H1 (cell line): ENCODE measurements around the gene CAMTA2. TPM values are rescaled to one million over a fixed set of nuclear protein-coding genes. Genes with fewer than 3 reads are reported as not detected.

Experiments used
- BACH1 ChIP-seq: IDR thresholded peaks from 2 replicates; pipeline ENCODE4 v1.6.1; 2012; ENCODE audit warnings: low read length, improper control_type of control experiment
- CBX8 ChIP-seq: fragments of 300-800, 300-1000 bp; sonication (generic); IDR thresholded peaks from 2 replicates; pipeline ENCODE4 v1.7.1; 2016; ENCODE audit warnings: low read depth, low read length, borderline replicate concordance
- JUN ChIP-seq: IDR thresholded peaks from 2 replicates; pipeline ENCODE4 v1.6.1; 2011; ENCODE audit warnings: low read depth, mild to moderate bottlenecking, improper control_type of control experiment, low read length
- KDM4A ChIP-seq: IDR thresholded peaks from one replicate; pipeline ENCODE4 v1.7.1; 2012; ENCODE audit warnings: low read depth, mild to moderate bottlenecking, moderate library complexity, low read length, inconsistent platforms; ENCODE audit not compliant: severe bottlenecking
- POLR2AphosphoS5 ChIP-seq: IDR thresholded peaks from 2 replicates; pipeline ENCODE4 v1.6.1; 2011; ENCODE audit warnings: low read depth, low read length
- RXRA ChIP-seq: IDR thresholded peaks from 2 replicates; pipeline ENCODE4 v1.6.1; 2011; ENCODE audit warnings: low read depth, mild to moderate bottlenecking, low read length, moderate library complexity; ENCODE audit not compliant: insufficient read depth
- polyA plus RNA-seq, 7 experiments: library from polyadenylated mRNA; depleted of rRNA in 3 of 7; stranded (reverse) in 5 of 7; unstranded in 2 of 7; fragments of >200 nt in 5 of 7; fragments of 200-250 nt in 2 of 7; gene quantifications; 1 replicate in 5 of 7; 2 replicates in 1 of 7; 4 replicates in 1 of 7; pipeline versions ENCODE4 v1.2.1 to v1.2.3, GENCODE V29; 2011 to 2013; ENCODE audit warnings: missing spikeins in 2 of 7, mixed read lengths in 2 of 7
- total RNA-seq: library from RNA; stranded (reverse); fragmentation: NEBNext Ultra II Directional; extraction: Animal tissue kit (Norgen Biotek cat#: 25700); gene quantifications from 2 replicates; pipeline ENCODE4 v1.2.1, GENCODE V29; 2021

CAMTA2 gene
- total and polyA plus RNA-seq, 2 of the 8 experiments (the other 6 are each of a cell fraction or from before 2014, with no cell fraction given): 5.5 to 12.0 TPM

- TF ChIP-seq CBX8 (no peak), RXRA (no peak), KDM4A (no peak), BACH1 (no peak), JUN (no peak), POLR2AphosphoS5 (no peak)
Measured at GRCh38 chr17:4959261-4959965, 28.1 kb downstream of the CAMTA2 start (continued).
